Measurements from ENCODE around the gene FGF11. TPM values are rescaled to one million over a fixed set of nuclear protein-coding genes. Genes with fewer than 3 reads are reported as not detected.
A peak's percentile ranks its signal among the peaks of the same experiment; 100 is the strongest.

Gene FGF11
- total RNA-seq, 4 donors from 2014 or later: 1.5 to 3.3 (median 2.2) TPM

DNA sequence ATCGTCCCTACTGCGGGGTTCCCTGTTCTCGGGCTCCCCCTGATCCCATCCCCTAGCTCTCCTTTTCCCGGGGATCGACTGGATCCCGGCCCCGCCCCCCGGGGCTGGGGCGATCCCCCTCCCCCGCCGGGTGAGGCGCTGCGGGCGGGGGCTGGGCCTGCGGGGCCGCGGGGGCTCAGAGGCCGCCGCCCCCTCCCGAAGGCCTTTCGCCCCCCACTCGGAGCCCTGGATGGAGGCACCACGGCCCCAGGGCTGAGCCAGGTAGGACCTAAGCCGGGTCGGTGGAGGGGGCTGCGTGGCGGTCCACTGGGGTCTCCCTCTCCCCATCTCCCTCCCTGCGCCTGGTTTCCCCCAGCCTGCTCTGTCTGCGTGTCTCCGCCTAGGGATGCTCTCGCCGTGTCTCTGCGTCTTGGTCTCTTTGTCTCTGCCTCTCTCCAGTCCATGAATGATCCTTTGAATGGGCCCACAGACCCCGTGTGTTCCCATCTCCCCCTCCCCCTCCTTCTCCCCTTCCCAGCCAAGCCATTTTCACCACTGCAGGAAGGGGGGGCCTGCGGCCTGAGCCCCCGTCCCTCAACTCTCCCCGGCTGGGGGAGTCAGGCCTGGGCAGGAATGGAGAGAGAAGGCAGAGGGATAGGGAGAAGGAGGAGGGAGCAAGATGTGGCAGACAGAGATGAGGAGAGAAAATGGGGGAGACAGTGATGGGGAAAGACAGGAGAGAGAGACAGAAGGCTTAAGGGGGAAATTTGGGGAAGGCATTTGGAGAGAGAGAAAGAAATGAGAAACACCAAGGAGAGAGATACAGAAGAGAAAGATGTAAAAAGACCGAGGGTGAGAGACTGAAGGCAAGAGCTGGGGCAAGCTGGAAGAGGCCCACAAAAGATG, 33.7 kb upstream of the FGF11 start:
- H3K9me3 ChIP-seq: no peaks in the 10 kb centered on the region
- peaks cover 0 to 34% (median 0%) of the 10 kb centered on the region in 3 donors for H3K36me3 ChIP-seq
- H3K4me1 ChIP-seq: peaks cover 0 to 56% (median 21%) of the 10 kb centered on the region in 4 donors
- H3K4me3 ChIP-seq: peak overlapping the region; percentile 63 to 96 (median 70)
- H3K27me3 ChIP-seq: no peaks in the 10 kb centered on the region
- 4 to 9% methylated on average over 29 to 36 of the region's 38 CpGs for WGBS, 2 donors
- TF ChIP-seq, protein P1, sequence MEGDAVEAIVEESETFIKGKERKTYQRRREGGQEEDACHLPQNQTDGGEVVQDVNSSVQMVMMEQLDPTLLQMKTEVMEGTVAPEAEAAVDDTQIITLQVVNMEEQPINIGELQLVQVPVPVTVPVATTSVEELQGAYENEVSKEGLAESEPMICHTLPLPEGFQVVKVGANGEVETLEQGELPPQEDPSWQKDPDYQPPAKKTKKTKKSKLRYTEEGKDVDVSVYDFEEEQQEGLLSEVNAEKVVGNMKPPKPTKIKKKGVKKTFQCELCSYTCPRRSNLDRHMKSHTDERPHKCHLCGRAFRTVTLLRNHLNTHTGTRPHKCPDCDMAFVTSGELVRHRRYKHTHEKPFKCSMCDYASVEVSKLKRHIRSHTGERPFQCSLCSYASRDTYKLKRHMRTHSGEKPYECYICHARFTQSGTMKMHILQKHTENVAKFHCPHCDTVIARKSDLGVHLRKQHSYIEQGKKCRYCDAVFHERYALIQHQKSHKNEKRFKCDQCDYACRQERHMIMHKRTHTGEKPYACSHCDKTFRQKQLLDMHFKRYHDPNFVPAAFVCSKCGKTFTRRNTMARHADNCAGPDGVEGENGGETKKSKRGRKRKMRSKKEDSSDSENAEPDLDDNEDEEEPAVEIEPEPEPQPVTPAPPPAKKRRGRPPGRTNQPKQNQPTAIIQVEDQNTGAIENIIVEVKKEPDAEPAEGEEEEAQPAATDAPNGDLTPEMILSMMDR (IDR thresholded peaks at IDR 0.05): no peak
- TF ChIP-seq POLR2A (IDR thresholded peaks at IDR 0.05) (no peak), EP300 (IDR thresholded peaks at IDR 0.05) (no peak)
- peak in 1 of 2 donors; percentile 14 for DNase-seq (ENCODE audit: low spot score in 2 of 2)
- H3K27ac ChIP-seq: peak overlapping the region; percentile 85 to 98 (median 94)

DNA sequence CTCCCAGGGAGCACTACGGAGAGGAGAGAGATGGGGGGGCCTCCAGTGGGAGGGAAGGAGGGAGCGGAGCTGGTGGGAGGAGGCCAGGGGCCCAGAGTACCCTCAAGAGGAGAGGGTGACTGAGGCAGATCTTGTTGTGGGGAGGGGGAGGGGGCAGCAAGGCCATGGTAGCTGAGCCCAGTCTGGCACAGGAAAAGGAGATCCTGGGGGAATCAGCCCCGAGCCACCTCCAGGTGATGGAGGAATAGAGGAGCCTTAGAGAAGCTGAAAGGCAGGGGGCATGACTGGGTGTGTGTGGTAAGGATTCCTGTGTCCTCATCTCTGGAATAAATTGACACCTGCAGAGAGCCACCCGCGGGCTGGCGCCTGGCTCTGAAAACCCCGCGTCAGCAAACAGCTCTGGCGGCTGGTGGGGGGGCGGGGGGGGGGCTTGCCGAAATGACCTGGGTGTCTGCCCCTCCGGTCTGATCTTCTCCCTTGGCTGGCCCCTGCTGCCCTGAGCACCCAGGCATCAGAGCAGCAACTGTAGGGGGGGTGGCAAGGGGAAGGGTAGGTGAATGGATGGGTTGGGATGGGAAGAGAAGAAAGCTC, 33.0 kb upstream of the FGF11 start:
- H3K27ac ChIP-seq: peak overlapping the region in 3 of 4 donors; percentile 94 to 98 (median 95)
- no peaks in the 10 kb centered on the region for H3K9me3 ChIP-seq
- peak overlapping the region in 1 of 4 donors; percentile 96 for H3K4me3 ChIP-seq
- DNase-seq (ENCODE audit: low spot score in 2 of 2): no peak
- H3K4me1 ChIP-seq: peaks cover 0 to 49% (median 21%) of the 10 kb centered on the region in 4 donors
- H3K27me3 ChIP-seq: no peaks in the 10 kb centered on the region
- H3K36me3 ChIP-seq: peaks cover 0 to 42% (median 0%) of the 10 kb centered on the region in 3 donors
- TF ChIP-seq, protein P1 (IDR thresholded peaks at IDR 0.05): no peak
- TF ChIP-seq POLR2A (IDR thresholded peaks at IDR 0.05): no peak
- TF ChIP-seq EP300 (IDR thresholded peaks at IDR 0.05): no peak
- 47 to 61% methylated on average over 9 to 12 of the region's 12 CpGs for WGBS, 2 donors

DNA sequence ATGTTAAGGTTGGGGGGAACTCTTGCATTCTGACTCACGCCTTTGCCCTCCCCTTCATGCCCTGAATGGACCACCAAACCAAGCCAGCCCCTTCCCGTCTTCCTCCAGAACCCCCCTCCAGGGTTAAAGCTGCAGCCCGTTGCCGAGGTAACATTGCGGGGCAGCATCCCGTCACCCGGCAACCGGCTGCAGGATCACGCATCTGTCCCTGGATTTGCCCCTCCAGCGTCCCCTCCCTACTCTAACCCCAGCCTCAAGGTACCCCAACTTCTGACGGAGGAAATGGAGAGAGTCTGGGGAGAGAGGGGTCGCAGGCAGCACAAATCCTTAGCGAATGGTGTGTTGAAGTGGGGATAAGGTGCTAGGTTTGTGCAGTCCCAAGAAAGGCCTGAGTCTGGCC, 32.2 kb upstream of the FGF11 start:
- peak overlapping the region in 2 of 4 donors; percentile 60 to 98 for H3K27ac ChIP-seq
- H3K4me1 ChIP-seq: peaks cover 0 to 41% (median 18%) of the 10 kb centered on the region in 4 donors
- H3K4me3 ChIP-seq: no peak overlapping the region
- 79 to 82% methylated on average over 13 of the region's 13 CpGs for WGBS, 2 donors
- TF ChIP-seq EP300 (IDR thresholded peaks at IDR 0.05) (no peak), POLR2A (IDR thresholded peaks at IDR 0.05) (no peak)
- TF ChIP-seq, protein P1 (IDR thresholded peaks at IDR 0.05): no peak
- peaks cover 0 to 40% (median 0%) of the 10 kb centered on the region in 3 donors for H3K36me3 ChIP-seq
- no peaks in the 10 kb centered on the region for H3K9me3 ChIP-seq
- DNase-seq (ENCODE audit: low spot score in 2 of 2): no peak
- no peaks in the 10 kb centered on the region for H3K27me3 ChIP-seq

DNA sequence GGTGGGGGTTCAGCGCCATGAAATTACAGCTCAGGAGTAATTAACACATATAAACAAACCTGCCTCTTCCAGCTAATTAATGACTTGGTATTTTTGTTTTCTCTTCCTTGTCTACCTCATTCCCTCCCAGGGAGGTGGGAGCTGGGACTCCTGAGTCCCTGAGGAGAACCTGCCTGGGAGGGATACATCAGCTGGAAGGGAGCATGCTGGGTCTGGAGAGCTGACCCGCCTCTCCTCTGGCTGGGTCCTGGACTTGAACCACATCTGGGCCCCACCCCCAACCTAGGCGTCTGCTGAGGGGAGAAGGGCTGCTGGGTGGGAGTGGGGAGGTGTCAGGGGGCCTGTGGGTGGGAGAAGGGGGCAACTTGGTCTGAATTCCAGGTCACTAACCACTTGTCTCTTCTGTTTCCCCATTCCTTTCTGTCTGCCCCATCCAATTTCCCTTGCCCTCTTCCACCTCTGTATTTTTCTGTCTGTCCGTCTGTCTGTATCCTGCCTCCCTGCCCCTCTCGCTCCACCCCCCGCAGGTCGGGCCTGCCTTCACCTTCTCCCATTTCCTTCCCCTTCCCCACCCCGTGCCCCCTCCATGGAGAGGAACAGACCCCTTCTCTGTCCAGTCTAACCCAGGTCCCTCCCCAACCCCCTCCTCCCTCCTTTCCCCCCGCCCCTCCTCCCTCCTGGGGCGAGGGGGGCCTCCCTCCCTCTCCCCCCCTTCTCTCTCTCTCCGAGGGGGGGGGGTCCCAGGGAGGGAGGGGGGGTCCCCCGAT, 31.6 kb upstream of the FGF11 start, which contains the start of gene NLGN2:
Gene NLGN2, plus strand, starts transcription at position 361 of the 767 bp plus-strand sequence. CDS start 411 bp downstream, outside the sequence.
- TF ChIP-seq EP300 (IDR thresholded peaks at IDR 0.05) (no peak), POLR2A (IDR thresholded peaks at IDR 0.05) (no peak)
- TF ChIP-seq, protein P1 (IDR thresholded peaks at IDR 0.05): no peak
- H3K27me3 ChIP-seq: no peaks in the 10 kb centered on the region
- H3K4me3 ChIP-seq: no peak within 1 kb of the TSS
- DNase-seq (ENCODE audit: low spot score in 2 of 2): no peak
- peak within 1 kb of the TSS in 2 of 4 donors; percentile 60 to 98 for H3K27ac ChIP-seq
- peaks cover 0 to 40% (median 0%) of the 10 kb centered on the region in 3 donors for H3K36me3 ChIP-seq
- peaks cover 0 to 35% (median 13%) of the 10 kb centered on the region in 4 donors for H3K4me1 ChIP-seq
- 50 to 51% methylated on average over 10 to 12 of the region's 12 CpGs for WGBS, 2 donors
- H3K9me3 ChIP-seq: no peaks in the 10 kb centered on the region
